Neural progenitor cell (in vitro differentiated cells): Measurements from ENCODE around the gene DOCK4. TPM values are rescaled to one million over a fixed set of nuclear protein-coding genes. Genes with fewer than 3 reads are reported as not detected.
A peak's percentile ranks its signal among the peaks of the same experiment; 100 is the strongest.
"Not testable (repeated sequence)": the region's sequence is repeated elsewhere in the genome, so short reads cannot be mapped to it uniquely, and the experiment has no call there.

Experiments used
- DNase-seq: peaks from one replicate; pipeline ENCODE4 v3.0.0-alpha.2; 2016; ENCODE audit warnings: low spot score
- H2AFZ ChIP-seq: fragments of 200-600 bp; sonication (generic); replicated peaks from 2 replicates; pipeline ENCODE4 v1.6.1; 2016; ENCODE audit warnings: antibody characterized with exemption
- H3F3A ChIP-seq: fragments of 200-600 bp; sonication (generic); 2 replicates; pipeline ENCODE4 v1.6.1; 2016; ENCODE audit warnings: antibody characterized with exemption, low read depth
- H3K27ac ChIP-seq: fragments of 200-600 bp; sonication (generic); 2 replicates; pipeline ENCODE4 v1.5.1; 2016; ENCODE audit warnings: mild to moderate bottlenecking
- H3K27me3 ChIP-seq: fragments of 200-600 bp; sonication (generic); 2 replicates; pipeline ENCODE4 v1.6.1; 2016; ENCODE audit warnings: mild to moderate bottlenecking, moderate library complexity
- H3K36me3 ChIP-seq: fragments of 200-600 bp; sonication (generic); 2 replicates; pipeline ENCODE4 v1.5.1; 2016
- H3K4me1 ChIP-seq: fragments of 200-600 bp; sonication (generic); 2 replicates; pipeline ENCODE4 v1.6.1; 2016; ENCODE audit warnings: mixed run types
- H3K4me2 ChIP-seq: fragments of 200-600 bp; sonication (generic); 2 replicates; pipeline ENCODE4 v1.6.1; 2016
- H3K4me3 ChIP-seq: fragments of 200-600 bp; sonication (generic); 2 replicates; pipeline ENCODE4 v1.5.1; 2016
- H3K79me2 ChIP-seq: fragments of 200-600 bp; sonication (generic); 2 replicates; pipeline ENCODE4 v1.6.1; 2016; ENCODE audit warnings: low read depth
- H3K9ac ChIP-seq: fragments of 200-600 bp; sonication (generic); 2 replicates; pipeline ENCODE4 v1.6.1; 2016
- H3K9me3 ChIP-seq: fragments of 200-600 bp; sonication (generic); 2 replicates; pipeline ENCODE4 v1.5.1; 2016; ENCODE audit warnings: low read depth
- H4K20me1 ChIP-seq: fragments of 200-600 bp; sonication (generic); 2 replicates; pipeline ENCODE4 v1.6.1; 2016; ENCODE audit warnings: low read depth
- H3K27ac Mint-ChIP-seq: 3 replicates; pipeline ENCODE4 v1.8.0; 2021; ENCODE audit warnings: mixed read lengths
- H3K27me3 Mint-ChIP-seq: 2 replicates; pipeline ENCODE4 v1.8.0; 2022; ENCODE audit warnings: low read depth, mild to moderate bottlenecking, inconsistent platforms, moderate library complexity, mixed read lengths; ENCODE audit not compliant: insufficient read depth
- H3K36me3 Mint-ChIP-seq: 3 replicates; pipeline ENCODE4 v1.8.0; 2021; ENCODE audit warnings: mixed read lengths
- H3K4me1 Mint-ChIP-seq: 3 replicates; pipeline ENCODE4 v1.8.0; 2021; ENCODE audit warnings: mixed read lengths
- H3K4me3 Mint-ChIP-seq: 3 replicates; pipeline ENCODE4 v1.8.0; 2021; ENCODE audit warnings: mild to moderate bottlenecking, moderate library complexity, mixed read lengths
- H3K9me3 Mint-ChIP-seq: 3 replicates; pipeline ENCODE4 v1.8.0; 2020; ENCODE audit warnings: mixed read lengths
- EZH2 ChIP-seq: fragments of 200-600 bp; sonication (generic); IDR thresholded peaks from 2 replicates; pipeline ENCODE4 v1.6.1; 2017; ENCODE audit warnings: antibody characterized with exemption, mild to moderate bottlenecking, moderate library complexity
- EZH2phosphoT487 ChIP-seq: fragments of 200-600 bp; sonication (generic); IDR thresholded peaks from 2 replicates; pipeline ENCODE4 v1.6.1; 2017; ENCODE audit warnings: antibody characterized with exemption
- total RNA-seq: library from RNA; depleted of rRNA; stranded (reverse); fragments of >200 nt; gene quantifications from 2 replicates; pipeline ENCODE4 v1.2.3, GENCODE V29; 2015; ENCODE audit warnings: low replicate concordance
- TF ChIP-seq, protein P1 (sequence below): fragments of 200-600 bp; sonication (generic); IDR thresholded peaks from 2 replicates; pipeline ENCODE4 v1.5.1; 2017; ENCODE audit warnings: antibody characterized with exemption, mild to moderate bottlenecking

DOCK4 gene
- total RNA-seq, 1 donor from 2014 or later = 11.4 TPM

DNA sequence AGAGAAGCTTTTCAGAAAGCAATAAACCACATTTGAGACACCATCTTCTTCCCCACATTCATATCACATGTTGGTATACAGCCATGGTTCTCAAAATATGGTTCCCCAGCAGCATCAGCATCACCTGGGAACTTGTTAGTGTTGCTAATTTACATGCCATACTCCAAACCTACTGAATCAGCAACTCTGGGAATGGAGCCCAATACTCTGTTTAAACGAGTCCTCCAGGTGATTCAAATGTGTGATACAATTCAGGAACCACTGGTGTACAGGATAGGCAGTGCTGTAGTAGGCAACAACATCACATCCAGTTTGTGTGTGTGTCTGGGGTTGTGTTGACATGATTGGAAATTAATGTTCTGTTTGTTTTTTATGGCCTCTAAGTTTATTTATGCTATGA is 48.0 kb upstream of the DOCK4 start:
- H3K9me3 Mint-ChIP-seq = no peaks in the 10 kb centered on the region

GRCh38 chr7:112252691-112253090 is 46.5 kb upstream of the DOCK4 start:
- no peak overlapping the region for H3K4me3 ChIP-seq
- H4K20me1 ChIP-seq = peaks cover 44% of the 10 kb centered on the region
- H3K9me3 Mint-ChIP-seq = no peaks in the 10 kb centered on the region
- no peak overlapping the region for H3K4me3 Mint-ChIP-seq
- H2AFZ ChIP-seq = no peak overlapping the region
- no peak overlapping the region for H3K27ac ChIP-seq
- H3K27me3 Mint-ChIP-seq = no peaks in the 10 kb centered on the region
- H3K36me3 ChIP-seq = no peaks in the 10 kb centered on the region
- peaks cover 17% of the 10 kb centered on the region for H3K4me1 Mint-ChIP-seq
- H3K36me3 Mint-ChIP-seq = peaks cover 2% of the 10 kb centered on the region
- H3K4me1 ChIP-seq = peaks cover 47% of the 10 kb centered on the region
- peak; percentile 40 for DNase-seq
- no peak overlapping the region for H3K27ac Mint-ChIP-seq
- TF ChIP-seq, protein P1, sequence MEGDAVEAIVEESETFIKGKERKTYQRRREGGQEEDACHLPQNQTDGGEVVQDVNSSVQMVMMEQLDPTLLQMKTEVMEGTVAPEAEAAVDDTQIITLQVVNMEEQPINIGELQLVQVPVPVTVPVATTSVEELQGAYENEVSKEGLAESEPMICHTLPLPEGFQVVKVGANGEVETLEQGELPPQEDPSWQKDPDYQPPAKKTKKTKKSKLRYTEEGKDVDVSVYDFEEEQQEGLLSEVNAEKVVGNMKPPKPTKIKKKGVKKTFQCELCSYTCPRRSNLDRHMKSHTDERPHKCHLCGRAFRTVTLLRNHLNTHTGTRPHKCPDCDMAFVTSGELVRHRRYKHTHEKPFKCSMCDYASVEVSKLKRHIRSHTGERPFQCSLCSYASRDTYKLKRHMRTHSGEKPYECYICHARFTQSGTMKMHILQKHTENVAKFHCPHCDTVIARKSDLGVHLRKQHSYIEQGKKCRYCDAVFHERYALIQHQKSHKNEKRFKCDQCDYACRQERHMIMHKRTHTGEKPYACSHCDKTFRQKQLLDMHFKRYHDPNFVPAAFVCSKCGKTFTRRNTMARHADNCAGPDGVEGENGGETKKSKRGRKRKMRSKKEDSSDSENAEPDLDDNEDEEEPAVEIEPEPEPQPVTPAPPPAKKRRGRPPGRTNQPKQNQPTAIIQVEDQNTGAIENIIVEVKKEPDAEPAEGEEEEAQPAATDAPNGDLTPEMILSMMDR = no peak
- TF ChIP-seq EZH2 (no peak), EZH2phosphoT487 (no peak)
- no peaks in the 10 kb centered on the region for H3F3A ChIP-seq
- H3K27me3 ChIP-seq = peaks cover 37% of the 10 kb centered on the region
- peaks cover 34% of the 10 kb centered on the region for H3K79me2 ChIP-seq
- H3K9me3 ChIP-seq = no peaks in the 10 kb centered on the region
- H3K9ac ChIP-seq = no peak overlapping the region
- H3K4me2 ChIP-seq = no peak overlapping the region

More for the DNA sequence above, 48.0 kb upstream of the DOCK4 start:
- no peak for DNase-seq
- no peak for TF ChIP-seq EZH2
- TF ChIP-seq, protein P1 = no peak
- no peak for TF ChIP-seq EZH2phosphoT487
- Histone ChIP-seq H3K79me2 (peaks cover 40% of the 10 kb centered on the region), H3K4me3 (no peak overlapping the region), H3K27me3 (peaks cover 26% of the 10 kb centered on the region), H3K4me1 (peaks cover 41% of the 10 kb centered on the region), H2AFZ (no peak overlapping the region), H3K9me3 (no peaks in the 10 kb centered on the region), H3K27ac (no peak overlapping the region), H3K9ac (no peak overlapping the region), H4K20me1 (peaks cover 41% of the 10 kb centered on the region), H3F3A (no peaks in the 10 kb centered on the region), H3K36me3 (no peaks in the 10 kb centered on the region), H3K4me2 (no peak overlapping the region)
- peaks cover 17% of the 10 kb centered on the region for H3K4me1 Mint-ChIP-seq
- H3K27ac Mint-ChIP-seq = no peak overlapping the region
- no peak overlapping the region for H3K4me3 Mint-ChIP-seq
- H3K27me3 Mint-ChIP-seq = no peaks in the 10 kb centered on the region
- peaks cover 2% of the 10 kb centered on the region for H3K36me3 Mint-ChIP-seq

GRCh38 chr7:112252141-112252540 is 45.9 kb upstream of the DOCK4 start:
- H3K36me3 ChIP-seq = no peaks in the 10 kb centered on the region
- H3K27me3 ChIP-seq = peaks cover 37% of the 10 kb centered on the region
- Mint-ChIP-seq H3K9me3 (no peaks in the 10 kb centered on the region), H3K27me3 (no peaks in the 10 kb centered on the region), H3K36me3 (peaks cover 2% of the 10 kb centered on the region), H3K4me3 (no peak overlapping the region), H3K27ac (no peak overlapping the region), H3K4me1 (peaks cover 17% of the 10 kb centered on the region)
- H3K4me3 ChIP-seq = no peak overlapping the region
- no peak for TF ChIP-seq EZH2phosphoT487
- no peak for TF ChIP-seq EZH2
- TF ChIP-seq, protein P1 = no peak
- H3K9ac ChIP-seq = no peak overlapping the region
- no peak overlapping the region for H3K4me2 ChIP-seq
- no peaks in the 10 kb centered on the region for H3K9me3 ChIP-seq
- peaks cover 32% of the 10 kb centered on the region for H3K79me2 ChIP-seq
- H2AFZ ChIP-seq = no peak overlapping the region
- H3K27ac ChIP-seq = no peak overlapping the region
- H3K4me1 ChIP-seq = peaks cover 47% of the 10 kb centered on the region
- H3F3A ChIP-seq = no peaks in the 10 kb centered on the region
- peaks cover 44% of the 10 kb centered on the region for H4K20me1 ChIP-seq
- no peak for DNase-seq

DNA sequence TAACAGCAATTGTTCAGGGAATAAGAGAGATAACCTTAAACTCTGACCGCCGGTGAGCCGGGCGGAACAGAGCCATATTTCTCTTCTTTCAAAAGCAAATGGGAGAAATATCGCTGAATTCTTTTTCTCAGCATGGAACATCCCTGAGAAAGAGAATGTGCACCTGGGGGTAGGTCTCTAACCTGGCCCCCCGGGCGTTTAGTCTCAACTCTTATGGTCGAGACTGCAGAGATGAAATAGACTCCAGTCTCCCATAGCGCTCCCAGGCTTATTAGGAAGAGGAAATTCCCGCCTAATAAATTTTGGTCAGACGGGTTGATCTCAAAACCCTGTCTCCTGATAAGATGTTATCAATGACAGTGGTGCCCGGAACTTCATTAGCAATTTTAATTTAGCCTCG is 43.8 kb upstream of the DOCK4 start:
- not testable (repeated sequence) for H3K9me3 ChIP-seq, DNase-seq, H3K36me3 ChIP-seq, H3F3A ChIP-seq, H3K4me3 Mint-ChIP-seq, H3K27me3 Mint-ChIP-seq, H3K4me3 ChIP-seq, H3K27ac ChIP-seq, H3K27ac Mint-ChIP-seq, H2AFZ ChIP-seq, H3K9me3 Mint-ChIP-seq, H3K9ac ChIP-seq, H3K36me3 Mint-ChIP-seq
- H3K4me2 ChIP-seq = peak overlapping the region; percentile 34
- H3K27me3 ChIP-seq = peaks cover 37% of the 10 kb centered on the region
- peaks cover 13% of the 10 kb centered on the region for H3K4me1 Mint-ChIP-seq
- peaks cover 20% of the 10 kb centered on the region for H3K79me2 ChIP-seq
- peaks cover 42% of the 10 kb centered on the region for H4K20me1 ChIP-seq
- peaks cover 47% of the 10 kb centered on the region for H3K4me1 ChIP-seq
